GM21381 (cell line): ENCODE data around the gene PDS5A.
"Not testable (repeated sequence)": the region's sequence is repeated elsewhere in the genome, so short reads cannot be mapped to it uniquely, and the experiment has no call there.

Experiments used
- ATAC-seq: cut with Tn5 transposase; IDR thresholded peaks from one replicate; pipeline ENCODE4 v1.9.1; 2021; ENCODE audit warnings: mild to moderate bottlenecking, moderate library complexity; ENCODE audit not compliant: unreplicated experiment

Gene PDS5A

DNA sequence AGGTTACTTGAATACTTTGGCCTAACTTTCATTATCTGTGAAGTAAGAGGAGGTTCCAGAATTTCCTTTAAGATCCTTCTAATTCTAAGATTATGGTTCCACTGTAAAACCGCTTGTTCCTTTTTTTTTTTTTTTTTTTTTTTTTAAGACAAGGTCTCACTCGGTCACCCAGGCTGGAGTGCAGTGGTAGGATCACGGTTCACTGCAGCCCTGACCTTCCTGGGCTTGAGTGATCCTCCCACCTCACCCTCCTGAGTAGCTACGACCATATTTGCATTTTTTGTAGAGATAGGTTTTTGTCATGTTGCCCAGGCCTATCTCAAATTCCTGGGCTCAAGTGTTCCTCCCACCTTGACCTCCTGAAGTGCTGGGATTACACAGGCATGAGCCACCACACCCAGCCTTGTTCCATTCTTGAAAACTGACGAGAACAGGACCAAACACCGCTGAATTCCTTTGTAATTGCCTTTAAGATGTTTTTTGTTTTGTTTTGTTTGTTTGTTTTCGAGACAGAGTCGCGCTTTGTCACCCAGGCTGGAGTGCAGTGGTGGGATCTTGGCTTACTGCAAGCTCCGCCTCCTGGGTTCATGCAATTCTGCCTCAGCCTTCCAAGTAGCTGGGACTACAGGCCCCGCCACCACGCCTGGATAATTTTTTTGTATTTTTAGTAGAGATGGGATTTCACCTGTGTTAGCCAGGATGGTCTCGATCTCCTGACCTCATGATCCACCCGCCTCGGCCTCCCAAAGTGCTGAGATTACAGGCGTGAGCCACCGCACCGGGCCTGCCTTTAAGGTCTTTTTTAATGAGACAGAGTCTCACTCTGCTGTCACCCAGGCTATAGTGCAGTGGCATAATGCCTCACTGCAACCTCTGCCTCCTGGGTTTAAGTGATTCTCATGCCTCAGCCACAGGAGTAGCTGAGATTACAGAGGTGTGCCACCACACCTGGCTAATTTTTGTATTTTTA is 6.8 kb downstream of the PDS5A start:
- peak; percentile 62 for ATAC-seq

DNA sequence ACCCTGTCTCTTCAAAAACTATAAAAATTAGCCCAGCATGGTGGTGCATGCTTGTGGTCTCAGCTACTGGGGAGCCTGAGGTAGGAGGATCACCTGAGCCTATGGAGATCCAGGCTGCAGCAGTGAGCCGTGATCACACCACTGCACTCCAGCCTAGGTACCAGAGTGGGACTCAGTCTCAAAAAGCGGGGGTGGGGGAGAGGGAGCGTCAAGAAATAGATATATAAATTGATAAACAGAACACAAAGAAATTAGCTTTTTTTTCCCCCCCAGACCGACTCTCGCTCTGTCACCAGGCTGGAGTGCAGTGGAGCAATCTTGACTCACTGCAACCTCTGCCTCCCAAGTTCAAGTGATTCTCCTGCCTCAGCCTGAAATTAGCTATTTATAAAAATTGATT is 14.1 kb downstream of the PDS5A start:
- no peak for ATAC-seq

DNA sequence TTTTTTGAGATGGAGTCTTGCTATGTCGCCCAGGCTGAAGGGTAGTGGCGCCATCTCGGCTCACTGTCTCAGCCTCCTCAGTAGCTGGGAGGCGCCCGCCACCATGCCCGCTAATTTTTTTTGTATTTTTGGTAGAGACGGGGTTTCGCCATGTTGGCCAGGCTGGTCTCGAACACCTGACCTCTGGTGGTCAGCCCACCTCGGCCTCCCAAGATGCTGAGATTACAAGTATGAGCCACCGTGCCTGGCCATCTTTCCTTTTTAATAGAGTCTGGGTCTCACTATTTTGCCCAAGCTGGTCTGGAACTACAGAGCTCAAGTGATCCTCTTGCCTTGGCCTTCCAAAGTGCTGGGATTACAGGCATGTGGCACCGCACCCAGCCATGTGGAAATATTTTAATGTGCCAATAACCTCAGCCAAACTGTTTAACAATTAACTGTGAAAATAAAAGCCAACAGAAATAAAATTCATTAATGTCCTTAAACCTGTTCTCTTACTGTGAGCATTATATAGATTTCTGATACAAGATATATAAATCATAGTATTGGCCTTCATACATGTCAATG is 16.3 kb downstream of the PDS5A start:
- ATAC-seq, result no peak

DNA sequence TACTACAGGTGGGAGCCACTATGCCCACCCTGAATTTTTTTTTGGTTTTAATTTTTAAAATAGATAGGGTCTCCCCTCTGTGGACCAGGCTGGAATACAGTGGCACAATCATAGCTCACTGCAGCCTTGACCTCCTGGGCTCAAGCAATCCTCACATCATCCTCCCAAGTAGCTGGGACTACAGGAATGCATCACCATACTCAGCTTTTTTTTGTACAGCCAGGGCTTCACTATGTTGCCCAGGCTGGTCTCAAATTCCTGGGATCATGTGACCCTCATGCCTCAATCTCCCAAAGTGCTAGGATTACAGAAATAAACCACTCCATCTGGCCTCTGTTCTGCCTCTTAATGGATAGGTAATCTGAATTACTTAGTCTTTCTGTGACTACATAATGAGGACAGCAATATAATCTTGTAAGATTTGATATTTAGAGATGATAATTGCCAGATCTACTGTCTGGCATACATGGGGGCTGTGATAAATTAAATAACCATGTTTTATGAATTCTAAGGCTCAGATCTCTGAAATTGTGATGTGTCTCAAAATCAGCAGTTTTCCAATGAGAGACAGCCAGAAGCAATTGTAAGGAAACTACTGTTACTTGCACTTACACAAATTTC is 26.7 kb downstream of the PDS5A start:
- ATAC-seq, result no peak

DNA sequence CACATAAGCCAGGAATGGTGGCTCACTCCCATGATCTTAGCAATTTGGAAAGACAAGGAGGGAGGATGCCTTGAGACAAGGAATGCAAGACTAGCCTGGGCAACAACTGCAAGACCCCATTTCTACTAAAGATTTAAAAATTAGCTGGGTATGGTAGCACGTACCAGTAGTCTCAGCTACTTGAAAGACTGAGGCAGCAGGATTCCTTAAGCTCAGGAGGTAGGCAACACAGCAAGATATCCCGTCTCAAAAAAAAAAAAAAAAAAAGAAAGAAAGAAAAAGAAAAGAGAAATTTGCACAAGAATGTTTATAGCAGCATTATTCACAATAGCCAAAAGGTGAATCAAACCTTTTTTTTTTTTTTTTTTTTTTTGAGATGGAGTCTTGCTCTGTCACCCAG is 29.7 kb downstream of the PDS5A start:
- ATAC-seq, result no peak

DNA sequence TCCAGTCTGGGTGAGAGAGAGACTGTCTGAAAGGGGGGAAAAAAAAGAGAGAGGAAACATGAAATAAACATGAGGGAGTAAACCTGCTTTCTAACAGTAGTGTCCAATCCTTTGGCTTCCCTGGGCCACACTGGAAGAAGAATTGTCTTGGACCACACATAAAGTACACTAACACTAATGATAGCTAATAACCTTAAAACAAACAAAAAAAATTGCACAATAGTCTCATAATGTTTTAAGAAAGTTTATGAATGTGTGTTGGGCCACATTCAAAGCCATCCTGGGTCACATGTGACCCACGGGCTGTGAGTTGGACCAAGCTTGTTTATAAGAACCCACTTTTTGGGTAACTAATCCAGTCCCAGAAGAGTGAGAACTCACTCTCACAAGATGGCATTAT is 30.3 kb downstream of the PDS5A start:
- no peak for ATAC-seq

DNA sequence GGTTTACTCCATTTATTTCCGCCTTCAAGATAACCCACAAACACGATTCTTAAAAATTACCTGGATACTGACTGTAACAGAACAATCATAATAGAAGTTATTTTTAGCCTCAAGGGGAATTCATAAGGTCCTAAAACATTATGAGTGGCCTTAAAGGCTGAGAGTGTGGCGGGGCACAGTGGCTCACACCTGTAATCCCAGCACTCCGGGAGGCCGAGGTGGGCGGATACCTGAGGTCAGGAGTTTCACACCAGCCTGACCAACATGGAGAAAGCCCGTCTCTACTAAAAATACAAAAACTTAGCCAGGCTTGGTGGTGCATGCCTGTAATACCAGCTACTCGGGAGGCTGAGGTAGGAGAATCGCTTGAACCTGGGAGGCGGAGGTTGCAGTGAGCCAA is 33.5 kb downstream of the PDS5A start:
- ATAC-seq, result not testable (repeated sequence)

DNA sequence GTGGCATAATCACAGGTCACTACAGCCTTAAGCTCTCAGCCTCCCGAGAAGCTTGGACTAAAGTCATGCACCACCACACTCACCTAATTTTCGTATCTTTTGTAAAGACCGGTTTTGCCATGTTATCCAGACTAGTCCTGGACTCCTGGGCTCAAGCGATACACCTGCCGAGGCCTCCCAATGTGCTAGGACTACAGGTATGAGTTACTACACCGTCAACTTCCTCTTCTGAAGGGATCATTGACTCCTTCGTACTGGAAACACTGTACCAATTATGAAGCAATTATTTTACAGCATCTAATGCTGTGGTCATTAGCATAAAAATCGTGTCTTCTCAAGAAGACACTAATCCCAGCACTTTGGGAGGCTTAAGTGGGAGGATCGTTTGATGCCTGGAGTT is 35.2 kb downstream of the PDS5A start:
- ATAC-seq, result no peak

DNA sequence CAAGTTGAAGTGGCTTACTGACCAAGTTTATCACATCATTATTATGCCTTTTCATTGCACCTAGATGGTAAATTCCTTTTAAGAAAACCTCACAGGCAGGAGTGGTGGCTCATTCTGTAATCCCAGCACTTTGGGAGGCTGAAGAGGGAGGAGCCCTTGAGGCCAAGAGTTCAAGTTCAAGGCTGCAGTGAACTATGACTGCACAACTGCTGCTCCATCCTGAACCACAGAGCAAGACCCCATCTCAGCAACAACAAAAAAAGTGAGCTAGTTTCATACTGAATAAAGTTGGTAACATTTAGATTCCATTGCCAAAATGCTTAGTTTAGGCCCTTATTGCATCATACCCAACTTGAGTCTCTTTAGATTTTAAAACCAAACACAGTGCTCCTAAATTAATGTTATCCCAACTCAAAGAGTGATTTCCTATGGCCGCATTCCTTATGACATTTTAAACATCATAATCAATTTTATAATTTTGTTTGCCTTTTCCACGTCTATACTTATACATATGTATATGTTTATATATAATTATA is 36.0 kb downstream of the PDS5A start:
- ATAC-seq, result no peak

DNA sequence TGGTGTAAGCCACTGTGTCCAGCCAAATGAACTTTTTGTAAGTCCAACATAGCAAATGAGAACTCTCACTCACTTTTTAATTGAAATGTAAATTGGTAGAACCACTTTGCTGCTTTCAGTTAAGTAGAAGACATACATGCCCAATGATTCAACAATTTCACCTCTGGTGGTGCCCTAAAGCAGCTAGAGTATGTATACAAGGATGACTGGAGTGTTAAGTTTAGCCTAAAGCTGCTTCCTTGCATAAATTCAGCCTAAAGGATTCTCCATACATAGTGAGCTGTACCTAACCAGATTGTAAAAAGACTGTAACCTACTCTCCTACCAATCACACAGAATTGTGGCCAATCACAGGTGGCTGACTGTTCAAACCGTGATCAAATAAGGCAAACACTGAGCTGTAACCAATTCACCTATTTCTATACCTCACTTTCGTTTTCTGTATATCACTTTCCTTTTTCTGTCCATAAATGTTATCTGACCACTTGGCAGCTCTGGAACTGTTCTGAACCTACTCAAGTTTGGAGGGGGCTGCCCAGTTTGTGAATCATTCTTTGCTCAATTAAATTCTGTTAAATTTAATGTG is 39.9 kb downstream of the PDS5A start:
- no peak for ATAC-seq

DNA sequence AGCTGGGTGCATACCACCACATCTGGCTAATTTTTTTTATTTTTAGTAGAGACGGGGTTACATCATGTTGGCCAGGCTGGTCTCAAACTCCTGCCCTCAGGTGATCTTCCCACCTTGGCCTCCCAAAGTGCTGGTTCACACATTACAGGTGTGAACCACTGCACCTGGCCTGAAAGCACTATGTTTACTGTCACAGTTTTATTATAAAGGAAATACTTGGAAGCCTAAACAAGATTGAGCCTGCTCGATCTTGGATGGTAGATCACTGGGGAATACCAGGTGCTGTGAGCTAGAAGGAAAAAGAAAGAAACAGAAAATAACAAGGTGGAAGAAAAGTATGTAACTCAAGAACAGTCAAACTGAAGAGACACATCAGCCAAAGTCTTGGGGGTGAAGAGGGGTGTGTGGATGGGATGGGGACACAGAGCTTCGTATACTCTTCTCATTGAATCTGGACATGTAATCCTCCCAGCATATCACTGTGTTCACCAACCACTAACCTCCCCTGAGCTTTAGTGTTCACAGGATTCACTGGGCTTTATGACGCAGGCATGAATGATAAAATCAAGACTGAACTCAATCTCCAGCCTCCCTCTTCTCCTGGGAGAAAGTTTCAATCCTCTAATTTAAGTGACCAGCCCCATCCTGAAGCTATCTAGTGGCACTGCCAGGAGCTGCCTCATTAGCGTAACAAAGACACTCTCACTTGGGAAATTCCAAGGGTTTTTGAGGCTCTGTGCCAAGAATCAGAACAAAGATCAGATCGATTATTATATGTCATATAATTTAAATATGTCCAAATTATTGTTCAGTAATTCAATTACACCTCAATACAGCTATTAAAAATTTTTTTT is 40.9 kb downstream of the PDS5A start:
- ATAC-seq, result no peak

DNA sequence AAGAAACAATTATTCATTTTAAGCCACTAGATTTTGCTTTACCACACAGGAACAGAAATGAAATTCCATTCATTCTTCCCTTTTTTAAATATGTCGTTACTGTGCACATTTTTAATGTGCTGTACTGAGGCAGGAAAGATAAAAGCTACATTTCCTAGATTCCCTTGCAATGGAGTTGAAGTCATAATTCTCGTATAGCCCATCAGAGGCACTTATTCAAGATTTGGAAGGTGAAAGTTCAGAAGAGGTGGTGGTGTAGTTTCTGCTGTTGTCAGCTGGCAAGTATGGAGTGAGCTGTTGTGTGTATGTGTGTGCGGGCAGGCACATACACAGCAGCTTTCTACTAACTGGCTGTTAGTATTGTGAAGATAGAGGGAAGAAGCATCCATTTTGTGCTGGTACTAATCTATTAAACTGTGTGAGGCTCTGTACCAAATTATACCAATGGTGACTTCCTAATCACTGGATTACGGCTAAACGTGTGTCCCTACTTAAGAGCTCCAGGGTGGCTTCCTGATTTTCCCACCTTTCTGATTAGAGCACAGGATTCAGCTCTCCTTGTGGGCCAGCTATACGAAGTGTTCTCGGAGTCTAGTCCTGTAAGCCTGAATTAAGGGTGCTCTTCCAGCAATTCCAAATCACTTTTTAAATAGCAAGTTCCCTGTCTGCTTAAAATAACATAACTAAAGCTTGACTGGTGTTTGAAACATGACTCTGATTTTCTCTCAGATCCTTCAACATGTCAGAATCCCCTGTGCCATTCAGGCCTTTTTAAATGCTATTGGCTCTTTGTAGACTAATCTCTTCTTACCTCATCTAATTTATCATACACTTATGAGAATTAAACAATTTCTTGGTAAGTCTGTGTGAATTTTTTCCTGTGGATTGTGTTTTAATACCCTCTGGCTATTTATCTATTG is 43.8 kb downstream of the PDS5A start:
- ATAC-seq, result no peak

DNA sequence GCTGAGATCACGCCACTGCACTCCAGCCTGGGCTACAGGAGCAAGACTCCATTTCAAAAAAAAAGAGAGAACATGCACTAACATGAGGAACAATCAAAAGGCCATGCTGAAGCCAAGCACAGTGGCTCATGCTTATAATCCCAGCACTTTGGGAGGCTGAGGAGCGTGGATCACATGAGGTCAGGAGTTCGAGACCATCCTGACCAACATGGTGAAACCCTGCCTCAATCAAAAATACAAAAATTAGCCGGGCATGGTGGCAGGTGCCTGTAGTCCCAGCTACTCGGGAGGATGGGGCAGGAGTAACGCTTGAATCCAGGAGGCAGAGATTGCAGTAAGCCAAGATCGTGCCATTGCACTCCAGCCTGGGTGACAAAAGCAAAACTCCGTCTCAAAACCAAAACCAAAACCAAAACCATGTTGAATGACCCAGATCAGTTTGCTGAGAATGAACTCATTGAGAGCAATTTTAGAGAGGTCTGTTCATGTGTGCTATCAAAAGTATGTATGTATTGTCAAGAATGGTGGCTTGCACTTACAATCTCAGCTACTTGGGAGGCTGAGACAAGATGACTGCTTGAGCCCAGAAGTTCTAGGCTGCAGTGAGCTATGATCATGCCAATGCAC is 44.8 kb downstream of the PDS5A start:
- ATAC-seq, result no peak

DNA sequence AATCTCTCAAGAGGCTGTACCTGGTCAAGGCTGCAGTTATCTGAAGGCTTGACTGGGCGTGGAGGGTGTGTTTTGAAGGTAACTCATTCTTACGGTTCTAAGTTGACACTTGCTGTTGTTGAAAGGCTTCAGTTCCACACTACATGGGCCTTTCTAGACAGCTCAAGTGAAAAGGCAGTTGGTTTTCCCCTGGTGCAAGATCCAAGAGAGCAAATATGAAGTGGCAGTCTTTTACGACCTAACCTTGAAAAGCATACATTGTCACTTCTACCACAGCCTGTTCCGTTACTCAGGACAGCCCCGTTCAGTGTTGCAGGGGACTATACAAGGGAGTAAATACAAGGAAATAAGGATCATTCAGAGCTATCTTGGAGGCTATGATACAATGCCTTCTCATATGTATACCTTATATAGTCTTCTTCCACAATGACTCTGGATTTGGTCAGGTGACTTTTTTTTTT is 46.2 kb downstream of the PDS5A start:
- peak; percentile 36 for ATAC-seq

DNA sequence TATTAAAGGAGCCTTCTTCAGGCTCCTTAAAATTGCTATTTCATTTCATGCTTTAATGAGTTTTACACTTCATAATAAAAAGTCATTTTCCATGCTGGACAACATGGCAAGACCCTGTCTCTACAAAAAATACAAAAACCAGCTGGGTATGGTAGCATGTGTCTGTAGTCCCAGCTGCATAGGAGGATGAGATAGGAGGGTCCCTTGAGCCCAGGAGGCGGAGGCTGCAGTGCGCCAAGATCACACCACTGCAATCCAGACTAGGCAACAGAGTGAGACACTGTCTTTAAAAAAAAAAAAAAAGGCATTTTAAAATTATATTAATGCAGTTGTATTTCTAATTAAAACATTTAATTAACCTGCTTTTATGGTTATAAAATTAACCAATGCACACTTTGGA is 49.2 kb downstream of the PDS5A start:
- ATAC-seq, result no peak

DNA sequence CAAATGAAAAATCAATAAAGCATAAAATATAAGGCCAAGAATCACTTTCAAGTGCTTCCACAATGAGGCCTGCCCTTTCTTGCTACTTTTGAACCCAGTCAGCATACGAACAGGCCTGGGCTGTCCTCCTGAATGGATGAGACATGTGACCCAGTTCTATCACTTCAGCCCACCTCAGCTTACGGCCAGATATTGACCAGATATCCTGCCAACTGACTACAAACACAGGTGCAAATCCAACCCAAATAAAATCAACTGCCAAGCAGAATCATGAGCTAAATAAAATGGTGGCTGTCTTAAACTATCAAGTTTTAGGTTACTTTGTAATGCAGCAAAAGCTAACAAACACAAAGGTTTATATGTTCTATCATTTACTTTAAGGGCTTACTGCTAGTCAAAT is 53.7 kb downstream of the PDS5A start:
- ATAC-seq, result no peak

DNA sequence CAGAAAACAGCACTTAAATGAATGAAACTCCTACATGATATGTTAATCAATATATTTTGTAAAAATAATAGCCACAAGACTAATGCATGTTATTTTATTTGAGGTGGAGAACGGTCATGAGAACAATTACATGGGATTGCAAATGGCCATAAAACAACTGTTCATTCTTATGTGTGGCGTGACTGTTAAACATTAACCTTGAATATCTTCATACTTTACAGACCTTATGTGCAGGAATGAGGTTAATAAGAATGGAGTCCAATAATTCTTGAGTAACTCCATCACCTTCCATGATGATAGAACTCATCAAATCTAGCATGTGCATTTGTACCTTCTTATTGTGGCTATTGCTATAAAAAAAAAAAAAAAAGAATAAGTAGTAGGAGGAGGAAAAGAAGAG is 55.3 kb downstream of the PDS5A start:
- ATAC-seq, result no peak

DNA sequence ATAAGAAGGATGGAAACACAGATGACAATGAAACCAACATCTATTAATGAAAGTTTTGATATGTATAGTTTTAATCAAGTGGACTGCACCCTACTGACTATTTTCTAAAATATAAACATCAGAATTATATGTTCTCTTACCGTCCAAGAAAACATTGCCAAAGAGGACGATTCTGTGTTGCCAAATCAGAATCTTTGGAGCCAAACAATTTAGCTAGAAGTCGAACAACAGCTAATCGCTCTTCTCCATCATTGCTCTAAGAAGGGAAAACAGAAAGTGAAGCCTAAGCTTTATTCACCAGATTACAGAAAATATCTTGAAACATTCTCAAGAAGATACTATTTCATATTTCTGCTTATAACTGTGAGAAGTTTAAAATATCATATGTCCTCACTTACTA is 64.2 kb downstream of the PDS5A start:
- no peak for ATAC-seq

DNA sequence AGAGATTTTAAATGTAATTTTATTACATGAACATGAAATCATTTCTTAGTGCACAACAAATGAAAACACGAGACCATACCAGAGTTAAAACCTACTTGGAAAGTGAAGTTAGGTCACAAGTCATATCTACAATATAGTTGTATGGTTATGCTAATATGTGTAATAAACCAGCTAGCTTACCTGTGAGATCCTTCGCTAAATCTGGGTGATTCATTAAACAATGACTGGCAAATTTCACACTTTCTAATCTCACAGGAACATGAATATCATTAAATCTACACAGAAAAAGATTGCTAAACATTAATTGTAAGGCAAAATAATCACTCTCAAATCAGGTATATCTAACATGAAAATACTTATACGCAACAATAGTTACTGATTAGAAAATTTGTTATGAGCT is 67.6 kb downstream of the PDS5A start:
- ATAC-seq, result no peak
